ENCODE data around the gene SDR9C7. TPM values are rescaled to one million over a fixed set of nuclear protein-coding genes. Genes with fewer than 3 reads are reported as not detected.

The SDR9C7 gene
- total RNA-seq, 1 donor from 2014 or later: not detected

- H3K36me3 ChIP-seq (ENCODE audit: control insufficient read depth, insufficient read depth, low read length): no peaks in the 10 kb centered on the region
- H3K27me3 ChIP-seq (ENCODE audit: control insufficient read depth, insufficient read depth, low read length): no peaks in the 10 kb centered on the region
- no peak for DNase-seq (ENCODE audit: low read depth)
- H3K4me3 ChIP-seq (ENCODE audit: low read depth, low read length): no peak overlapping the region
- no peak for TF ChIP-seq CTCF (IDR thresholded peaks at IDR 0.05; ENCODE audit: insufficient read depth, low read length, poor library complexity, severe bottlenecking)
Observed at GRCh38 chr12:56874821-56875220, 59.4 kb downstream of the SDR9C7 start.

GRCh38 chr12:56873382-56873781 lies 60.8 kb downstream of the SDR9C7 start:
- no peaks in the 10 kb centered on the region for H3K27me3 ChIP-seq (ENCODE audit: control insufficient read depth, insufficient read depth, low read length)
- H3K4me3 ChIP-seq (ENCODE audit: low read depth, low read length): no peak overlapping the region
- no peak for DNase-seq (ENCODE audit: low read depth)
- TF ChIP-seq CTCF (IDR thresholded peaks at IDR 0.05; ENCODE audit: insufficient read depth, low read length, poor library complexity, severe bottlenecking): no peak
- no peaks in the 10 kb centered on the region for H3K36me3 ChIP-seq (ENCODE audit: control insufficient read depth, insufficient read depth, low read length)

Other genes with a start within 250 kb of the SDR9C7 start
- gene PTGES3, start 246.1 kb downstream of the SDR9C7 start, total RNA-seq: 114 and 119 TPM in 2 replicates
- 1,136 and 1,207 TPM in 2 replicates for gene NACA, start 209.1 kb downstream of the SDR9C7 start, total RNA-seq
- gene PRIM1, start 182.1 kb downstream of the SDR9C7 start, total RNA-seq: 4.5 and 12.0 TPM in 2 replicates
- gene HSD17B6, start 171.1 kb downstream of the SDR9C7 start, total RNA-seq: 0.34 and 0.63 TPM in 2 replicates
- gene RDH16, start 23.2 kb upstream of the SDR9C7 start, total RNA-seq: not detected in 2 replicates
- gene ZBTB39, start 72.1 kb upstream of the SDR9C7 start, total RNA-seq: 8.5 and 10.0 TPM in 2 replicates
- not detected in 2 replicates for gene TAC3, start 82.1 kb upstream of the SDR9C7 start, total RNA-seq
- gene MYO1A, start 115.7 kb upstream of the SDR9C7 start, total RNA-seq: not detected in 2 replicates
- gene NEMP1, start 144.4 kb upstream of the SDR9C7 start, total RNA-seq: 6.1 and 7.9 TPM in 2 replicates
- 28.6 and 32.0 TPM in 2 replicates for gene NAB2, start 154.7 kb upstream of the SDR9C7 start, total RNA-seq
- 66.4 and 67.8 TPM in 2 replicates for gene STAT6, start 177.0 kb upstream of the SDR9C7 start, total RNA-seq
- 40.2 and 53.6 TPM in 2 replicates for gene LRP1, start 194.1 kb upstream of the SDR9C7 start, total RNA-seq
- not detected in 2 replicates for gene LRP1-AS, start 213.2 kb upstream of the SDR9C7 start, total RNA-seq

Data from kidney epithelial cell (primary cell).